ENCODE results near the gene PCDHGA12.
A peak's percentile ranks its signal among the peaks of the same experiment; 100 is the strongest.

PCDHGA12 gene

GRCh38 chr5:141479776-141480175 is 49.5 kb downstream of the PCDHGA12 start:
- peaks cover 5 to 58% (median 51%) of the 10 kb centered on the region in 5 donors for H3K4me1 ChIP-seq (ENCODE audit: control insufficient read depth in 5 of 5, insufficient read depth in 5 of 5, low read length in 5 of 5)
- H3K9ac ChIP-seq (ENCODE audit: low read length in 5 of 5), result no peak overlapping the region

More at GRCh38 chr5:141479776-141480175, 49.5 kb downstream of the PCDHGA12 start:
- Histone ChIP-seq H3K9me3 (ENCODE audit: control insufficient read depth in 5 of 5, low read length in 5 of 5) (no peaks in the 10 kb centered on the region), H3K27me3 (ENCODE audit: control insufficient read depth in 5 of 5, insufficient read depth in 4 of 5, low read length in 5 of 5) (peaks cover 0 to 11% (median 8%) of the 10 kb centered on the region in 5 donors), H3K4me3 (ENCODE audit: low read depth in 1 of 5, low read length in 5 of 5) (peak overlapping the region in 1 of 5 donors; percentile 20), H3K36me3 (ENCODE audit: control insufficient read depth in 5 of 5, insufficient read depth in 5 of 5, low read length in 5 of 5) (no peaks in the 10 kb centered on the region), H3K27ac (ENCODE audit: low read depth, low read length) (no peak overlapping the region)

All from subcutaneous abdominal adipose tissue (tissue), 5 donors.